K562 (cell line): Measurements from ENCODE around the gene TSPAN18. TPM values are rescaled to one million over a fixed set of nuclear protein-coding genes. Genes with fewer than 3 reads are reported as not detected.

ENCODE experiments used
- ATAC-seq: fragments of 200-7000 bp; cut with Tn5 transposase; 3 replicates; pipeline ENCODE4 v1.9.1; 2020; ENCODE audit warnings: moderate library complexity
- BruUV-seq: library from RNA; stranded (reverse); fragments of 400-500 nt; replicated peaks from 2 replicates; lab custom pipeline; 2021; lab: Mats Ljungman, UMichigan
- CTCF ChIA-PET: fragments of 300-600 bp; formaldehyde crosslinking; extraction: SDS; loops from one replicate; lab custom pipeline; 2021; ENCODE audit warnings: low intra/inter-chr PET ratio; lab: Yijun Ruan, JAX
- POLR2A ChIA-PET: fragments of 300-600, 350-650 bp; sonication (Branson Sonifier 250); formaldehyde crosslinking; extraction: SDS; loops from one replicate; lab custom pipeline; 2021; ENCODE audit warnings: antibody characterized with exemption, inconsistent platforms; lab: Yijun Ruan, JAX
- DNase-seq, 4 experiments: peaks; one replicate each; pipeline versions ENCODE4 v3.0.0 to v3.0.0-alpha.2; 2011 to 2018; ENCODE audit warnings: low spot score in 3 of 4, mixed read lengths in 3 of 4; ENCODE audit errors: extremely low read depth in 1 of 4
- FAIRE-seq: peaks from 2 replicates; lab custom pipeline; 2011; peaks lifted over from hg19 to GRCh38; lab: Jason Lieb, UNC
- H2AFZ ChIP-seq: 2 replicates; pipeline ENCODE4 v1.6.0; 2011; ENCODE audit warnings: low read depth, low read length, control low read depth, inconsistent platforms
- H3K27ac ChIP-seq: fragments of 200-600 bp; 3 replicates; pipeline ENCODE4 v1.8.0; 2011; ENCODE audit warnings: low read depth, mild to moderate bottlenecking, control low read depth, inconsistent platforms, low read length, moderate library complexity, mixed read lengths; ENCODE audit errors: extremely low read depth
- H3K27me3 ChIP-seq, 2 experiments: fragments of 300-600 bp in 1 of 2; 2 replicates in 1 of 2; 3 replicates in 1 of 2; pipeline versions ENCODE4 v1.6.0 to v1.8.0; 2011; ENCODE audit warnings: inconsistent platforms in 2 of 2, low read length in 2 of 2, mild to moderate bottlenecking in 1 of 2, mixed read lengths in 1 of 2, moderate library complexity in 1 of 2; ENCODE audit not compliant: control insufficient read depth in 2 of 2, insufficient read depth in 2 of 2
- H3K36me3 ChIP-seq: fragments of 300-600 bp; 3 replicates; pipeline ENCODE4 v1.8.0; 2011; ENCODE audit warnings: mild to moderate bottlenecking, low read length, inconsistent platforms; ENCODE audit not compliant: control insufficient read depth, insufficient read depth
- H3K4me1 ChIP-seq, 2 experiments: fragments of 200-600 bp in 1 of 2; replicated peaks in 1 of 2; 2 replicates in 1 of 2; 3 replicates in 1 of 2; pipeline versions ENCODE4 v1.5.1 to v1.8.0; 2011; ENCODE audit warnings: inconsistent platforms in 2 of 2, low read length in 2 of 2, mild to moderate bottlenecking in 1 of 2, mixed read lengths in 1 of 2, moderate library complexity in 1 of 2; ENCODE audit not compliant: control insufficient read depth in 2 of 2, insufficient read depth in 2 of 2
- H3K4me2 ChIP-seq: 2 replicates; pipeline ENCODE4 v1.6.1; 2011; ENCODE audit warnings: low read length, control low read depth, inconsistent platforms, mixed read lengths; ENCODE audit not compliant: insufficient read depth
- H3K4me3 ChIP-seq: fragments of 200-600 bp; sonication (generic), shearing (Covaris generic); 2 replicates; pipeline ENCODE4 v1.5.1; 2016; ENCODE audit warnings: control low read depth, inconsistent platforms
- H3K79me2 ChIP-seq: fragments of 200-600 bp; 3 replicates; pipeline ENCODE4 v1.8.0; 2011; ENCODE audit warnings: low read length, inconsistent platforms; ENCODE audit not compliant: control insufficient read depth, insufficient read depth
- H3K9ac ChIP-seq, 2 experiments: 2 replicates each; pipeline versions ENCODE4 v1.6.0 to v1.6.1; 2011; ENCODE audit warnings: low read depth in 2 of 2, low read length in 2 of 2, control low read depth in 1 of 2, inconsistent platforms in 1 of 2, mild to moderate bottlenecking in 1 of 2, mixed read lengths in 1 of 2; ENCODE audit not compliant: insufficient read depth in 1 of 2
- H3K9me1 ChIP-seq: one replicate; pipeline ENCODE4 v1.6.0; 2011; ENCODE audit warnings: inconsistent platforms, mild to moderate bottlenecking, low read length, moderate library complexity; ENCODE audit not compliant: control insufficient read depth, insufficient read depth
- H3K9me3 ChIP-seq: replicated peaks from 2 replicates; pipeline ENCODE4 v1.5.1; 2011; ENCODE audit warnings: low read depth, low read length, inconsistent platforms; ENCODE audit not compliant: control insufficient read depth, insufficient read depth
- H4K20me1 ChIP-seq: replicated peaks from 2 replicates; pipeline ENCODE4 v1.6.1; 2011; ENCODE audit warnings: low read length, inconsistent platforms, mixed read lengths; ENCODE audit not compliant: control insufficient read depth, insufficient read depth
- HOMEZ ChIP-seq: fragments of 250-450 bp; sonication (Bioruptor Pico); IDR thresholded peaks from 2 replicates; pipeline ENCODE4 v1.4.0; 2020; ENCODE audit warnings: mild to moderate bottlenecking, moderate library complexity
- MLLT1 ChIP-seq, 2 experiments: fragments of 450-650 bp; IDR thresholded peaks; 2 replicates each; pipeline ENCODE4 v1.6.1; 2016
- PCBP2 ChIP-seq: fragments of 200-400 bp; formaldehyde crosslinking; IDR thresholded peaks from 2 replicates; pipeline ENCODE4 v1.6.1; 2018; ENCODE audit warnings: low read length, low read depth, mild to moderate bottlenecking, moderate library complexity; ENCODE audit not compliant: poor library complexity, severe bottlenecking
- RBM17 ChIP-seq: fragments of 200-400 bp; formaldehyde crosslinking; IDR thresholded peaks from 2 replicates; pipeline ENCODE4 v1.6.1; 2017; ENCODE audit warnings: low read depth, mild to moderate bottlenecking, low read length, borderline replicate concordance
- ZNF699 ChIP-seq: fragments of 250-450 bp; sonication (Bioruptor Pico); IDR thresholded peaks from 2 replicates; pipeline ENCODE4 v1.8.0; 2021; ENCODE audit warnings: mild to moderate bottlenecking, moderate library complexity; ENCODE audit not compliant: insufficient replicate concordance
- WGBS: fragments of 100-300 bp; shearing (Covaris generic); methylation state at CpG from one replicate; pipeline ENCODE4 v1.1.6; 2016; ENCODE audit warnings: low coverage, mixed read lengths; ENCODE audit not compliant: insufficient coverage; ENCODE audit errors: missing lambda C conversion rate; 5-methylcytosine and 5-hydroxymethylcytosine counted together
- in situ Hi-C: fragments of 300-500 bp; cut with MboI; formaldehyde crosslinking; loops from 4 replicates; pipeline ENCODE4 v1.15.0; 2018; ENCODE audit warnings: inconsistent platforms, mixed read lengths
- intact Hi-C: fragments of 100-400 bp; cut with micrococcal nuclease; formaldehyde crosslinking; loops from 2 replicates; pipeline ENCODE4 v1.14.2; 2022
- polyA plus RNA-seq, 8 experiments: library from polyadenylated mRNA; depleted of rRNA in 4 of 8; stranded (reverse) in 5 of 8; unstranded in 3 of 8; fragments of >200 nt; fragmentation: Nextera tagmentation in 2 of 8; fragmentation: Illumina TruSeq in 1 of 8; extraction: Ambion mirVana in 2 of 8; extraction: Trizol in 1 of 8; gene quantifications; 2 replicates each; pipeline versions ENCODE4 v1.2.1 to v1.2.3, GENCODE V29; 2011 to 2014; ENCODE audit warnings: inconsistent platforms in 1 of 8, missing spikeins in 1 of 8
- total RNA-seq, 7 experiments: library from RNA; depleted of rRNA in 6 of 7; stranded (reverse); fragments of >200 nt in 6 of 7; fragmentation: Illumina TruSeq in 2 of 7; extraction: Trizol in 2 of 7; gene quantifications; 2 replicates each; pipeline versions ENCODE4 v1.2.1 to v1.2.3, GENCODE V29; 2011 to 2021; ENCODE audit warnings: low replicate concordance in 1 of 7

The TSPAN18 gene
- total and polyA plus RNA-seq, 9 of the 15 experiments (the other 6 are each of a cell fraction or from before 2014, with no cell fraction given), result 0.17 to 0.35 (median 0.22) TPM; not detected in 4

- no peak overlapping the region for H2AFZ ChIP-seq
- H3K27me3 ChIP-seq, result peaks cover 4 to 41% of the 10 kb centered on the region in 2 experiments; a peak in 3 of 5 replicates
- no peak for DNase-seq
- H3K4me3 ChIP-seq, result no peak overlapping the region
- no peaks in the 10 kb centered on the region for H3K9me1 ChIP-seq
- no peak for FAIRE-seq
- no peak overlapping the region for H3K9ac ChIP-seq
- H3K4me2 ChIP-seq, result no peak overlapping the region
- no peak for TF ChIP-seq HOMEZ (CRISPR knock-in tag)
- no peak for TF ChIP-seq RBM17
- no peak for TF ChIP-seq MLLT1 (IDR thresholded peaks at IDR 0.05)
- no peak for TF ChIP-seq ZNF699 (CRISPR knock-in tag)
- TF ChIP-seq PCBP2, result no peak
- H3K36me3 ChIP-seq, result no peaks in the 10 kb centered on the region
- ATAC-seq, result no peak
- no peak overlapping the region for H3K27ac ChIP-seq
- H3K4me1 ChIP-seq, result peaks cover 0 to 2% of the 10 kb centered on the region in 2 experiments; a peak in 1 of 5 replicates
- no peaks in the 10 kb centered on the region for H3K9me3 ChIP-seq
- H4K20me1 ChIP-seq, result peaks cover 12% of the 10 kb centered on the region; the same call in 1 of the 2 replicates
- in situ Hi-C loops (no loop called here), intact Hi-C loops (no loop called here)
- CTCF ChIA-PET, result no interaction called here
- WGBS, result 5% methylated on average over 7 of the region's 7 CpGs
- POLR2A ChIA-PET, result interaction anchor here (1.2 kb wide), 1 partner anchor 13 kb away, joined by 4 read pairs; no protein-coding TSS in a partner anchor
- no peaks in the 10 kb centered on the region for H3K79me2 ChIP-seq
- no TSS peak for BruUV-seq
Measured at GRCh38 chr11:44923115-44923514, 196.4 kb downstream of the TSPAN18 start.
